ENCODE measurements around the gene DAP. TPM values are rescaled to one million over a fixed set of nuclear protein-coding genes. Genes with fewer than 3 reads are reported as not detected.

DAP gene
- total and polyA plus RNA-seq, 2 of the 13 experiments (the other 11 are each of a cell fraction or from before 2014, with no cell fraction given), result 22.0 to 57.5 TPM

- WGBS (ENCODE audit: low lambda C conversion rate), result 97% methylated on average over 6 of the region's 6 CpGs
- in situ Hi-C loops (cut with HindIII; ENCODE audit: extremely low pct_ligation_motif_present, low pct_unique_long_range_greater_than_20kb), result no loop called here
These were observed 1.9 kb downstream of the DAP start for GRCh38 chr5:10759111-10759510.

GRCh38 chr5:10757922-10758555 is 3.0 kb downstream of the DAP start:
- BruUV-seq (replicated peaks), result no TSS peak
- Histone ChIP-seq H3K79me2 (ENCODE audit: insufficient read depth, low read length) (peaks cover 75% of the 10 kb centered on the region), H2AFZ (ENCODE audit: low read length) (no peak overlapping the region), H3K4me2 (ENCODE audit: low read depth, low read length) (peak overlapping the region; percentile 75), H3K9ac (ENCODE audit: insufficient read depth, low read depth, low read length) (no peak overlapping the region), H3K4me3 (replicated peaks in 1 of 3; ENCODE audit: insufficient read depth in 1 of 3, low read depth in 2 of 3, low read length in 3 of 3) (no peak overlapping the region), H3K9me3 (ENCODE audit: low read length) (no peaks in the 10 kb centered on the region), H3K27ac (ENCODE audit: extremely low read length, insufficient read depth, low read length) (no peak overlapping the region), H3K27me3 (ENCODE audit: control insufficient read depth in 1 of 2, insufficient read depth in 2 of 2, low read length in 2 of 2) (peaks cover 0 to 3% of the 10 kb centered on the region in 2 experiments; a peak in 1 of 5 replicates), H4K20me1 (ENCODE audit: insufficient read depth, low read length) (peaks cover 22% of the 10 kb centered on the region), H3K36me3 (replicated peaks in 1 of 2; ENCODE audit: control insufficient read depth in 1 of 2, insufficient read depth in 2 of 2, low read length in 2 of 2) (peaks cover 11 to 56% of the 10 kb centered on the region in 2 experiments), H3K4me1 (ENCODE audit: insufficient read depth, low read length) (peaks cover 61% of the 10 kb centered on the region)
- intact Hi-C loops (cut with micrococcal nuclease; ENCODE audit: unreplicated experiment), result no loop called here
- TF ChIP-seq GABPA (IDR thresholded peaks at IDR 0.05; ENCODE audit: low read depth, low read length) (no peak), GABPA (CRISPR knock-in tag; IDR thresholded peaks at IDR 0.05; ENCODE audit: low read depth) (no peak), RBFOX2 (IDR thresholded peaks at IDR 0.05; ENCODE audit: low read depth, low read length) (peak; percentile 35; the same call in 1 of the 2 replicates), ZNF24 (IDR thresholded peaks at IDR 0.05) (no peak)
- no peak for DNase-seq (ENCODE audit: low spot score)
- ATAC-seq, result no peak
- ChIA-PET CTCF (ENCODE audit: low intra/inter-chr PET ratio, low total read pairs) (no interaction called here), POLR2A (no interaction called here)
- in situ Hi-C loops (cut with HindIII; ENCODE audit: extremely low pct_ligation_motif_present, low pct_unique_long_range_greater_than_20kb), result no loop called here
- 99% methylated on average over 7 of the region's 7 CpGs for WGBS (ENCODE audit: low lambda C conversion rate)
- FAIRE-seq, result no peak

More at GRCh38 chr5:10759111-10759510, 1.9 kb downstream of the DAP start:
- Histone ChIP-seq H3K27ac (ENCODE audit: extremely low read length, insufficient read depth, low read length) (no peak overlapping the region), H3K36me3 (replicated peaks in 1 of 2; ENCODE audit: control insufficient read depth in 1 of 2, insufficient read depth in 2 of 2, low read length in 2 of 2) (peaks cover 4 to 46% of the 10 kb centered on the region in 2 experiments; a peak in 4 of 5 replicates), H3K79me2 (ENCODE audit: insufficient read depth, low read length) (peaks cover 64% of the 10 kb centered on the region), H2AFZ (ENCODE audit: low read length) (no peak overlapping the region), H3K27me3 (ENCODE audit: control insufficient read depth in 1 of 2, insufficient read depth in 2 of 2, low read length in 2 of 2) (peaks cover 0 to 3% of the 10 kb centered on the region in 2 experiments; a peak in 1 of 5 replicates), H3K9me3 (ENCODE audit: low read length) (no peaks in the 10 kb centered on the region), H4K20me1 (ENCODE audit: insufficient read depth, low read length) (peaks cover 13% of the 10 kb centered on the region; the same call in 1 of the 2 replicates), H3K4me2 (ENCODE audit: low read depth, low read length) (peak overlapping the region; percentile 75), H3K4me3 (replicated peaks in 1 of 3; ENCODE audit: insufficient read depth in 1 of 3, low read depth in 2 of 3, low read length in 3 of 3) (peak overlapping the region; percentile 23 to 78 (median 78); a peak in 4 of 6 replicates), H3K9ac (ENCODE audit: insufficient read depth, low read depth, low read length) (no peak overlapping the region), H3K4me1 (ENCODE audit: insufficient read depth, low read length) (peaks cover 71% of the 10 kb centered on the region)
- FAIRE-seq (no peak), DNase-seq (ENCODE audit: low spot score) (no peak), ATAC-seq (no peak)
- intact Hi-C loops (cut with micrococcal nuclease; ENCODE audit: unreplicated experiment), result no loop called here
- CTCF ChIA-PET (ENCODE audit: low intra/inter-chr PET ratio, low total read pairs), result no interaction called here
- no TSS peak for BruUV-seq (replicated peaks)
- no peak for TF ChIP-seq ZFP62 (CRISPR knock-in tag; IDR thresholded peaks at IDR 0.05)
- no peak for TF ChIP-seq ZNF235 (CRISPR knock-in tag; IDR thresholded peaks at IDR 0.05; ENCODE audit: borderline replicate concordance)
- TF ChIP-seq ATF2 (CRISPR knock-in tag; IDR thresholded peaks at IDR 0.05), result no peak
- TF ChIP-seq TMF1 (CRISPR knock-in tag; IDR thresholded peaks at IDR 0.05; ENCODE audit: low read depth), result no peak
- no peak for TF ChIP-seq ASH2L (IDR thresholded peaks at IDR 0.05; ENCODE audit: insufficient read length, low read depth, low read length)
- POLR2A ChIA-PET, result no interaction called here

All from HepG2 (cell line).